HepG2 (cell line): ENCODE data around the gene GSDMA. TPM values are rescaled to one million over a fixed set of nuclear protein-coding genes. Genes with fewer than 3 reads are reported as not detected.

ENCODE experiments used
- GMEB1 ChIP-seq: sonication (generic); formaldehyde crosslinking; IDR thresholded peaks from 2 replicates; pipeline ENCODE4 v1.5.1; 2020; ENCODE audit warnings: missing genetic modification reagents, mild to moderate bottlenecking, borderline replicate concordance
- MAF1 ChIP-seq: sonication (generic); formaldehyde crosslinking; IDR thresholded peaks from 2 replicates; pipeline ENCODE4 v1.5.0; 2020; ENCODE audit warnings: missing genetic modification reagents, borderline replicate concordance
- NR2C2 ChIP-seq: sonication (generic); formaldehyde crosslinking; IDR thresholded peaks from 2 replicates; pipeline ENCODE4 v1.4.0; 2020; ENCODE audit warnings: missing genetic modification reagents, mild to moderate bottlenecking, moderate library complexity, borderline replicate concordance
- RFX1 ChIP-seq: fragments of 450-650 bp; IDR thresholded peaks from 2 replicates; pipeline ENCODE4 v1.6.1; 2017
- ZBTB39 ChIP-seq: sonication (generic); formaldehyde crosslinking; IDR thresholded peaks from 2 replicates; pipeline ENCODE4 v1.5.0; 2020; ENCODE audit warnings: missing genetic modification reagents
- ZNF317 ChIP-seq: sonication (generic); formaldehyde crosslinking; IDR thresholded peaks from 2 replicates; pipeline ENCODE4 v1.5.0; 2020; ENCODE audit warnings: mild to moderate bottlenecking, missing genetic modification reagents
- ZNF430 ChIP-seq: sonication (generic); formaldehyde crosslinking; IDR thresholded peaks from 2 replicates; pipeline ENCODE4 v1.9.0; 2021; ENCODE audit warnings: mild to moderate bottlenecking, missing genetic modification reagents
- ZNF460 ChIP-seq: sonication (generic); formaldehyde crosslinking; IDR thresholded peaks from 2 replicates; pipeline ENCODE4 v1.5.1; 2020; ENCODE audit warnings: missing genetic modification reagents, mild to moderate bottlenecking, borderline replicate concordance
- ZNF512B ChIP-seq: sonication (generic); formaldehyde crosslinking; IDR thresholded peaks from 2 replicates; pipeline ENCODE4 v1.5.1; 2020; ENCODE audit warnings: missing genetic modification reagents, mild to moderate bottlenecking, borderline replicate concordance
- ZNF646 ChIP-seq: sonication (generic); formaldehyde crosslinking; IDR thresholded peaks from 2 replicates; pipeline ENCODE4 v1.9.0; 2021; ENCODE audit warnings: mild to moderate bottlenecking, missing genetic modification reagents
- polyA plus RNA-seq, 8 experiments: library from polyadenylated mRNA; depleted of rRNA in 3 of 8; stranded (reverse) in 7 of 8; unstranded in 1 of 8; fragments of >200 nt; fragmentation: Illumina TruSeq in 4 of 8; extraction: Trizol in 4 of 8; gene quantifications; 2 replicates each; pipeline versions ENCODE4 v1.2.1 to v1.2.3, GENCODE V29; 2011 to 2016; ENCODE audit warnings: low read depth in 4 of 8, missing spikeins in 1 of 8, mixed read lengths in 1 of 8; ENCODE audit not compliant: insufficient read depth in 1 of 8
- total RNA-seq, 5 experiments: library from RNA; depleted of rRNA; stranded (reverse); fragments of >200 nt; fragmentation: Illumina TruSeq; extraction: Trizol; gene quantifications; 2 replicates each; pipeline ENCODE4 v1.2.3, GENCODE V29; 2016; ENCODE audit warnings: low read depth in 1 of 5
- TF ChIP-seq, protein P1 (sequence below): sonication (generic); formaldehyde crosslinking; IDR thresholded peaks from 2 replicates; pipeline ENCODE4 v1.5.0; 2020; ENCODE audit warnings: missing genetic modification reagents
- TF ChIP-seq, protein P2 (sequence below): sonication (generic); formaldehyde crosslinking; IDR thresholded peaks from 2 replicates; pipeline ENCODE4 v1.4.0; 2020; ENCODE audit warnings: mild to moderate bottlenecking, missing genetic modification reagents, borderline replicate concordance

GSDMA gene
- total and polyA plus RNA-seq, 2 of the 13 experiments (the other 11 are each of a cell fraction or from before 2014, with no cell fraction given) = not detected

DNA sequence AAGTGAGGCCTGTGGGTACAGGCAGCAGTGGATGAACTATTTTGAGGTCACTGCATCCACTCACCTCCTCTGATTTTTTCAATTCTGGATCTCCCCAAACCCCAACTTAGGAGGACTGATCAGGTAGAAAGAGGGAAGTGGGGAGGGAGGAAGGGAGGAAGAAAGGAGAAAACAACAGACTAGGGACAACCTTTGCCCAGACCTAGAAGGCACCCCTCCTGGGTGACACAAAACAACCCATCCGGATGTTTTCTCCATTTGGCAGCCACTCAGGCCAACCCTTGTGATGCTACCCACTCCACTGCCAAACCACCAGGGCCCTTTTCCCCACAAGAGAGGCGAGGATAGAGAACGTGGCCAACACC, 38.1 kb upstream of the GSDMA start (continued):
- TF ChIP-seq ZNF460 (CRISPR knock-in tag) (no peak), ZNF646 (CRISPR knock-in tag) (no peak), ZNF317 (CRISPR knock-in tag) (no peak), MAF1 (peak; percentile 57; the same call in 1 of the 2 replicates), NR2C2 (CRISPR knock-in tag) (no peak), GMEB1 (CRISPR knock-in tag) (no peak), ZBTB39 (CRISPR knock-in tag) (0 out of 2 replicates have a peak, but pooled peaks have one; percentile 4), ZNF430 (CRISPR knock-in tag) (peak; percentile 9; the same call in 1 of the 2 replicates), RFX1 (no peak), ZNF512B (CRISPR knock-in tag) (no peak)
- TF ChIP-seq, protein P1, sequence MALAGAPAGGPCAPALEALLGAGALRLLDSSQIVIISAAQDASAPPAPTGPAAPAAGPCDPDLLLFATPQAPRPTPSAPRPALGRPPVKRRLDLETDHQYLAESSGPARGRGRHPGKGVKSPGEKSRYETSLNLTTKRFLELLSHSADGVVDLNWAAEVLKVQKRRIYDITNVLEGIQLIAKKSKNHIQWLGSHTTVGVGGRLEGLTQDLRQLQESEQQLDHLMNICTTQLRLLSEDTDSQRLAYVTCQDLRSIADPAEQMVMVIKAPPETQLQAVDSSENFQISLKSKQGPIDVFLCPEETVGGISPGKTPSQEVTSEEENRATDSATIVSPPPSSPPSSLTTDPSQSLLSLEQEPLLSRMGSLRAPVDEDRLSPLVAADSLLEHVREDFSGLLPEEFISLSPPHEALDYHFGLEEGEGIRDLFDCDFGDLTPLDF = no peak
- TF ChIP-seq, protein P2, sequence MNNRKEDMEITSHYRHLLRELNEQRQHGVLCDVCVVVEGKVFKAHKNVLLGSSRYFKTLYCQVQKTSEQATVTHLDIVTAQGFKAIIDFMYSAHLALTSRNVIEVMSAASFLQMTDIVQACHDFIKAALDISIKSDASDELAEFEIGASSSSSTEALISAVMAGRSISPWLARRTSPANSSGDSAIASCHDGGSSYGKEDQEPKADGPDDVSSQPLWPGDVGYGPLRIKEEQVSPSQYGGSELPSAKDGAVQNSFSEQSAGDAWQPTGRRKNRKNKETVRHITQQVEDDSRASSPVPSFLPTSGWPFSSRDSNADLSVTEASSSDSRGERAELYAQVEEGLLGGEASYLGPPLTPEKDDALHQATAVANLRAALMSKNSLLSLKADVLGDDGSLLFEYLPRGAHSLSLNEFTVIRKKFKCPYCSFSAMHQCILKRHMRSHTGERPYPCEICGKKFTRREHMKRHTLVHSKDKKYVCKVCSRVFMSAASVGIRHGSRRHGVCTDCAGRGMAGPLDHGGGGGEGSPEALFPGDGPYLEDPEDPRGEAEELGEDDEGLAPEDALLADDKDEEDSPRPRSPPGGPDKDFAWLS (CRISPR knock-in tag) = no peak
